HG03060 (cell line): ENCODE data around the gene TRAPPC10.

Experiments
- ATAC-seq: cut with Tn5 transposase; IDR thresholded peaks from one replicate; pipeline ENCODE4 v1.9.1; 2021; ENCODE audit warnings: low read depth, moderate number of reproducible peaks; ENCODE audit not compliant: unreplicated experiment

TRAPPC10 gene

GRCh38 chr21:44002511-44002910 is 9.6 kb upstream of the TRAPPC10 start:
- ATAC-seq: no peak

- ATAC-seq: no peak
Measured at GRCh38 chr21:44003307-44003966, 8.7 kb upstream of the TRAPPC10 start.

GRCh38 chr21:44005071-44005470 is 7.0 kb upstream of the TRAPPC10 start:
- no peak for ATAC-seq

GRCh38 chr21:44005593-44005992 is 6.5 kb upstream of the TRAPPC10 start:
- no peak for ATAC-seq

GRCh38 chr21:44006017-44006619 is 6.0 kb upstream of the TRAPPC10 start:
- no peak for ATAC-seq

- ATAC-seq: no peak
Measured at GRCh38 chr21:44006656-44007055, 5.5 kb upstream of the TRAPPC10 start.

GRCh38 chr21:44010429-44010828 is 1.7 kb upstream of the TRAPPC10 start:
- ATAC-seq: no peak

- no peak for ATAC-seq
Measured at GRCh38 chr21:44011123-44011522, 986 bp upstream of the TRAPPC10 start.

GRCh38 chr21:44012474-44013379 is 618 bp downstream of the TRAPPC10 start:
- ATAC-seq: no peak

GRCh38 chr21:44013380-44014088 is 1.4 kb downstream of the TRAPPC10 start:
- no peak for ATAC-seq

- no peak for ATAC-seq
Measured at GRCh38 chr21:44017601-44018000, 5.5 kb downstream of the TRAPPC10 start.

GRCh38 chr21:44018127-44018526 is 6.0 kb downstream of the TRAPPC10 start:
- no peak for ATAC-seq

GRCh38 chr21:44018813-44019567 is 6.9 kb downstream of the TRAPPC10 start:
- no peak for ATAC-seq

GRCh38 chr21:44019568-44019958 is 7.5 kb downstream of the TRAPPC10 start:
- ATAC-seq: no peak

- no peak for ATAC-seq
Measured at GRCh38 chr21:44020551-44020950, 8.4 kb downstream of the TRAPPC10 start.

- no peak for ATAC-seq
Measured at GRCh38 chr21:44021064-44021463, 9.0 kb downstream of the TRAPPC10 start.

- ATAC-seq: no peak
Measured at GRCh38 chr21:44024257-44024656, 12.1 kb downstream of the TRAPPC10 start.

GRCh38 chr21:44024887-44025353 is 12.8 kb downstream of the TRAPPC10 start:
- no peak for ATAC-seq

- no peak for ATAC-seq
Measured at GRCh38 chr21:44027607-44028286, 15.6 kb downstream of the TRAPPC10 start.
